ENCODE measurements around the gene TAS2R41.

The TAS2R41 gene

GRCh38 chr7:143477501-143478150 is at the start of gene TAS2R41:
TAS2R41 (plus strand) TSS chr7:143477873; CDS start chr7:143477873, 0 bp downstream.
- DNase-seq (ENCODE audit: low read depth in 2 of 3, low spot score in 1 of 3) = no peak

- DNase-seq (ENCODE audit: low read depth in 2 of 3, low spot score in 1 of 3) = no peak
Observed at GRCh38 chr7:143429770-143430698, 47.6 kb upstream of the TAS2R41 start.

- DNase-seq (ENCODE audit: low read depth in 2 of 3, low spot score in 1 of 3) = no peak
Observed at GRCh38 chr7:143431109-143431508, 46.6 kb upstream of the TAS2R41 start.

- DNase-seq (ENCODE audit: low read depth in 2 of 3, low spot score in 1 of 3) = no peak
Observed at GRCh38 chr7:143433759-143434158, 43.9 kb upstream of the TAS2R41 start.

GRCh38 chr7:143434660-143435059 is 43.0 kb upstream of the TAS2R41 start:
- DNase-seq (ENCODE audit: low read depth in 2 of 3, low spot score in 1 of 3) = no peak

- no peak for DNase-seq (ENCODE audit: low read depth in 2 of 3, low spot score in 1 of 3)
Observed at GRCh38 chr7:143435266-143435665, 42.4 kb upstream of the TAS2R41 start.

GRCh38 chr7:143436325-143436946 is 41.2 kb upstream of the TAS2R41 start:
- DNase-seq (ENCODE audit: low read depth in 2 of 3, low spot score in 1 of 3) = no peak

GRCh38 chr7:143437578-143437977 is 40.1 kb upstream of the TAS2R41 start:
- DNase-seq (ENCODE audit: low read depth in 2 of 3, low spot score in 1 of 3) = no peak

- no peak for DNase-seq (ENCODE audit: low read depth in 2 of 3, low spot score in 1 of 3)
Observed at GRCh38 chr7:143439866-143440265, 37.8 kb upstream of the TAS2R41 start.

- no peak for DNase-seq (ENCODE audit: low read depth in 2 of 3, low spot score in 1 of 3)
Observed at GRCh38 chr7:143443153-143443552, 34.5 kb upstream of the TAS2R41 start, which contains the start of gene TAS2R60. TAS2R60 (plus strand) TSS chr7:143443453; CDS start chr7:143443453, 0 bp downstream.

- DNase-seq (ENCODE audit: low read depth in 2 of 3, low spot score in 1 of 3) = no peak
Observed at GRCh38 chr7:143444063-143444782, 33.5 kb upstream of the TAS2R41 start.

- no peak for DNase-seq (ENCODE audit: low read depth in 2 of 3, low spot score in 1 of 3)
Observed at GRCh38 chr7:143444785-143445184, 32.9 kb upstream of the TAS2R41 start.

GRCh38 chr7:143447466-143447865 is 30.2 kb upstream of the TAS2R41 start:
- DNase-seq (ENCODE audit: low read depth in 2 of 3, low spot score in 1 of 3) = no peak

GRCh38 chr7:143448429-143448828 is 29.2 kb upstream of the TAS2R41 start:
- DNase-seq (ENCODE audit: low read depth in 2 of 3, low spot score in 1 of 3) = no peak

GRCh38 chr7:143449793-143450192 is 27.9 kb upstream of the TAS2R41 start:
- no peak for DNase-seq (ENCODE audit: low read depth in 2 of 3, low spot score in 1 of 3)

- DNase-seq (ENCODE audit: low read depth in 2 of 3, low spot score in 1 of 3) = no peak
Observed at GRCh38 chr7:143451122-143451521, 26.6 kb upstream of the TAS2R41 start.

- no peak for DNase-seq (ENCODE audit: low read depth in 2 of 3, low spot score in 1 of 3)
Observed at GRCh38 chr7:143451746-143452145, 25.9 kb upstream of the TAS2R41 start.

- DNase-seq (ENCODE audit: low read depth in 2 of 3, low spot score in 1 of 3) = no peak
Observed at GRCh38 chr7:143452495-143452894, 25.2 kb upstream of the TAS2R41 start.

GRCh38 chr7:143454091-143454680 is 23.5 kb upstream of the TAS2R41 start:
- no peak for DNase-seq (ENCODE audit: low read depth in 2 of 3, low spot score in 1 of 3)

- DNase-seq (ENCODE audit: low read depth in 2 of 3, low spot score in 1 of 3) = no peak
Observed at GRCh38 chr7:143455491-143455890, 22.2 kb upstream of the TAS2R41 start.

GRCh38 chr7:143455942-143456341 is 21.7 kb upstream of the TAS2R41 start:
- DNase-seq (ENCODE audit: low read depth in 2 of 3, low spot score in 1 of 3) = no peak

Data from stimulated activated CD4-positive, alpha-beta T cell treated with anti-CD3 and anti-CD28 coated beads, Interleukin-12 subunit alpha, Interleukin-12 subunit beta, amount 100 ng/mL, for 48 hours (primary cell).